ENCODE data around the gene HOMER2.
"Not testable (repeated sequence)": the region's sequence is repeated elsewhere in the genome, so short reads cannot be mapped to it uniquely, and the experiment has no call there.

HOMER2 gene

GRCh38 chr15:82964890-82965289 lies 12.4 kb upstream of the HOMER2 start:
- no peak for DNase-seq (ENCODE audit: low read depth)

DNA sequence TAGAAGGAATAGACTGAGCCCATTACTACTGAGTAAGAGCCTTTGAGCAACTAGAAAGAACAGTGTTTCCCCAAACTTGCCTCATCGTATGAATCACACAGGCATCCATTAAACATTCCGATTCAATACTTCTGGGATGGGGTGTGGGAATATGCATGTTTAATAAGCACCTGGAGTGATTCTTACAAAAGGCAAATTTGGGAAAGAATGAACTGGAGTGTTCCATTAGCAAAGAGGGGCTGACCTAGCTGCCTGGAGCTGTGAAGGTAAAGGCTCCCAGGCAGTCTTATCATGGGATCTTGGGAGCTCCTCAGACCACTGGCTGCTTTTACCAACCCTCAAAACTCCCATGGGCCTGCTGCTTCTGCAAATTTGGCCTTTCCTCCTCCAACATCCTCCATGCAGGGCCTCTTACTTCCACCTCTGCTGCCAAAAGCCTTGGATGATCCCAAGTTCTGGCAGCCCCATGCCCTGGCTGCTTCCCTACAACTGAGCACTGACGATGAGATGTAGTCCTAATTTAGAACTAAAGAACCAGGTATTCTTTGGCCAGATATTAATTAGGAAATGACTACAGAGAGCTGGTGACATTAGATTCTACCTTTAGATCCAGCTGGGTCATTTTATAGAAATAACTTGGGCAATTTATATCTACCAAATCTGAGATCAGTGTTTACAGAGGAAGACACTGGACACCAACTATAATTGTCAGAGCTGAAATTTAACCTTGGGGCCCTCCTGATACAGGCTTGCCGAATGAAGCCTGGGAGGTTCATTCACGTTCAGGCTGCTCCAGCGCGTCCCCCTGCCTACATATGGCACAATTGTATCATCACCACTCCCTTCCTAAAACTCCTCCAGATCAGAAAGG lies 11.2 kb upstream of the HOMER2 start:
- DNase-seq (ENCODE audit: low read depth), result no peak

DNA sequence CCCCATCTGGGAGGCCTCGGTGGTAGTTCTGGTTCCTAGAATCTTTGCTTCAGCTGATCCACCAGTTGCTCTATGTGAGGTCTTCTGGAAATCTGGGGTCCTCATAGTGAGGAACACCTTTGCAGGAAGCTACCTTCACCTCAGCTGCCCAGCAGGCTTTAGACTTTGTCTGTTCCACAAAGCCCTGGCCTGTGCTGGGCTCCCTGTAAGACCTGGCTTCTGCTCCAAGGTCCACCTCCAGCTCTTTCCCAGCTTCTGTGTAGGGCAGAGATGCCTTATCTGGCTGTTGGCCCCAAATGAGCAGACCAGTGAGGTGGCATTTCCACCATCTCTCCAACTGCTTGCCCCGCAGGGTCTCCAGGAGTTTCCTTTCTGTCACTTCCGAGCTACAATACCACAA lies 8.2 kb upstream of the HOMER2 start:
- DNase-seq (ENCODE audit: low read depth), result no peak

GRCh38 chr15:82959423-82959822 lies 6.9 kb upstream of the HOMER2 start:
- DNase-seq (ENCODE audit: low read depth), result no peak

GRCh38 chr15:82958638-82959037 lies 6.1 kb upstream of the HOMER2 start:
- DNase-seq (ENCODE audit: low read depth), result no peak

DNA sequence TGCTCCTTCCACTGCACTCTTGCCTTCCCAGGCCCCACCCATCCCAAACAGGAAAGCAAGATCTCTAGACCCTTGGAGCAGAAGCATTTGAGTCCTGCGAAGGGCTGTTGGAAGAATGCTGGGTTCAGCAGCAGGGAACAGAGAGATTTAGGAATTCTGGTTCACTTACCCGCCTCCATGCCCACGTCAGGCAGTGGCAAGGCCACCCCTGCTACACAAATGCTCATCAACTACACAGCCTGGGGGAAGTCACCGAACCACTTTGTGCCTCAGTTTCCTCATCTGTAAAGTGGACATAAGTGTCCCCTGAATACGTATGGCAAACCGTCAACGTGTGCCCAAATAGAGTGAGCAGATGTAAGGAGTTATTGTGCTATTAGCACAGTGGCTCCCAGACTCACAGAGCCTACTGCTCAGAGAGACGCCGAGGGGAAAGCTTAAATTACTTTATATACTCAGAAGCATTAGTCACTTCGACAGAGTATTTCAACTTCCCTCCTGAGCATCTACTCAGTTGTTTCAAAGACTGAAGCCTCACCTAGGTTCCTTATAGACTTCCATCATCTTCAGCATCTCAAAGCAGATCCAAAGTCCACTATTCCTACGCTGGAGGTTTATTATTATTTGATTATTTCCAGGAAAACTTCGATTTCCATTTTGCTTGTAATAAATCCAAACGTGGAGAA lies 905 bp downstream of the HOMER2 start:
- DNase-seq (ENCODE audit: low read depth), result no peak

- no peak for DNase-seq (ENCODE audit: low read depth)
These were observed 1.7 kb downstream of the HOMER2 start for GRCh38 chr15:82950746-82951370.

DNA sequence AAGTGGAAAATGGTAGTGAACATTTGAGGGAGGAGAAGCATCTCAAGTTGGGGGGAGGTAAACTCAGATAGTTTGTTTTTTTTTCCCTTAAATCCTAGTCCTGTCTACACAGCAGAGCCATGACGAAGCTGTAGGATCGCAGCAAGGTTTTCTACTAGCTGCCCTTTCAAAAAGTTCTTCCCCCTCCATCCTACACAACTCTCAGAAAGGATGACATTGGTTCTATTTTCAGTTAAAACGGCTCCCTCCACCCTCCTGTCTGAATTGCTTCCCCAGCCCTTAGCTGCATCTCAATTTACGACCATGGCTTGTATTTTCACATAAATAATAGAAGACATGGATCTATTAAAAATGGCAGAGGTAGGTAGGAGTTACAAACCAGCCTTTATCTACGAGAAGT lies 2.2 kb downstream of the HOMER2 start:
- no peak for DNase-seq (ENCODE audit: low read depth)

- DNase-seq (ENCODE audit: low read depth), result no peak
These were observed 6.3 kb downstream of the HOMER2 start for GRCh38 chr15:82946155-82946701.

GRCh38 chr15:82945326-82945725 lies 7.2 kb downstream of the HOMER2 start:
- no peak for DNase-seq (ENCODE audit: low read depth)

DNA sequence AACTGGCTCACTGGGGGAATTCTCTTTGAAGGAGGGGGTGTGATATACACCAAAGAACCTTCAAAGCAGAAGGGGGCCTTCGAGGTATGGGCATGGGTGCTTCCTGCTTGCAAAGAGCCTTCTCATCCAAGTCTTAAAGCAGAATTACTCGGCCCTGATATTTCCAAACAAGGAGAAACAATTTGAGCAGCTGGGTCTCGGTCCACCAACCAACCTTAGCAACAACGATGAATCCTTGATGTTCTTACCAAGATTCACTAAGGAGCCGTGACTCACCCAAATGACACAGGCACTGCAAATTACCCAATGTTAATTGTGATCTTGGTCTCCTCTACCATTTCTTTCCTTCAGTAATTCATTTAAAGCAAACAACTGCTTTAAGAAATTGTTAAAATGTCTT lies 7.7 kb downstream of the HOMER2 start:
- no peak for DNase-seq (ENCODE audit: low read depth)

DNA sequence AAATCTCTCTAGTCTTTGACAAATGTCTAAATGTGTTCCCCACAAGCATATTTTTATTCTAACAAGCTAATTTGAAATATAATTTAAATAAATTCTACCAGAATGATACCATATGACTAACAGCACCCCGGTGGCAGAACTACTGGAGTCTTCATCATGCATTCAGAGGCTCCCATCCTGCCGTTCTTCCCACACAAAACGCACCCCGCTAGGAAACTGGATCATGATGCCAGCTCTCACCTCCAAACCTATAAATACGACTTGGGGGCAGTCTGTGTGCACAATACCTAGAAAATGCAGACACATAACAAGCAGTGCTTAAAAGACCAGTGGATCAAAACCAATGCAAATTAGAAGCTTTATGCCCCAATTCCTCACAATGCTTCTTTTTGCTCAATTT lies 8.5 kb downstream of the HOMER2 start:
- no peak for DNase-seq (ENCODE audit: low read depth)

- DNase-seq (ENCODE audit: low read depth), result no peak
These were observed 9.3 kb downstream of the HOMER2 start for GRCh38 chr15:82943176-82943575.

DNA sequence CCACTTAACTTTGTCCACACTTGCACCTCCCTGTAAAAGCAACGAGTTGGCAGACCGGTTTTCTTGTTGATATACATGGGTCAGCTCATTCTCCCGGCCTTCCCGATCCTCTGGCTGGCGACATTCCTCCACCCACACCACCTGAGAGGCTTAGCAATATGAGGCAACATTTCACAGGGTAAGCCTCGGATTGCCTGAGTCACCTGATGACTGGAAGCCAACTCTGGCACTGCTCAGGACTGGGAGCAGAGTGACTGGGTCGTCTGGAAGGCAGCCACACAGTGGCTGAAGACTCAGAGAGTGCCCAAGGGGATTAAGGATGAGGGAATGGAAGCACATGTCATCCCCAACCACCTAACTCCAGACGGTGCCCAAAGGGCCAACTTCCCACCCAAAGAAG lies 9.8 kb downstream of the HOMER2 start:
- no peak for DNase-seq (ENCODE audit: low read depth)

DNA sequence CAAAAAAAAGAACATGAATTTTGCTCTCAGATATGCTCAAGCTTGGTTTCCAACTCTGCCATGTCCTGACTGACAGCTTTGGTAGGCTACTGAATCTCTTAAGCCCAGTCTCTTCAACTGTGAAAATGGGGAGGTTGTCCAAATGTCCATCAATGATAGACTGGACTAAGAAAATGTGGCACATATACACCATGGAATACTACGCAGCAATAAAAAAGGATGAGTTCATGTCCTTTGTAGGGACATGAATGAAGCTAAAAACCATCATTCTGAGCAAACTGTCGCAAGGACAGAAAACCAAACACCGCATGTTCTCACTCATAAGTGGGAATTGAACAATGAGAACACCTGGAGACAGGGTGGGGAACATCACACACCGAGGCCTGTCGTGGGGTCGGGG lies 12.8 kb downstream of the HOMER2 start:
- not testable (repeated sequence) for DNase-seq (ENCODE audit: low read depth)

DNA sequence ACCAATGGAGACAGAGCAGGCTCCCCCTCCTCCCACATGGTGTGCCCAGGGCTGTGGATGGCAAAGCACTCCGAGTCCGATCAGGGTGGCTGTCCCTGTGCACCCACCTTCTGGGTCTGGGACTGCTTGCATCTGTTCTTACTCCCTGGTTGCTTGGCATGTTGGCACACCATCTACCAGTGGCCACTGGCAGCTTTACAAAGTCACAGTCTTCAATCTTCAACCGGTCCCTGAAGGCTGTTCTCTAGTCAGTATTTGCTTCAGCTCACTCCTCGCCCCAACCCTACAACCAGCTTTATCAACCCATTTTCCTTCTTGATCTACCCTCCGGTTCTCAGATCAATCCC lies 14.8 kb downstream of the HOMER2 start:
- no peak for DNase-seq (ENCODE audit: low read depth)

- peak; percentile 6 for DNase-seq (ENCODE audit: low read depth)
These were observed 15.4 kb downstream of the HOMER2 start for GRCh38 chr15:82936966-82937711.

- no peak for DNase-seq (ENCODE audit: low read depth)
These were observed 17.1 kb downstream of the HOMER2 start for GRCh38 chr15:82935382-82935781.

DNA sequence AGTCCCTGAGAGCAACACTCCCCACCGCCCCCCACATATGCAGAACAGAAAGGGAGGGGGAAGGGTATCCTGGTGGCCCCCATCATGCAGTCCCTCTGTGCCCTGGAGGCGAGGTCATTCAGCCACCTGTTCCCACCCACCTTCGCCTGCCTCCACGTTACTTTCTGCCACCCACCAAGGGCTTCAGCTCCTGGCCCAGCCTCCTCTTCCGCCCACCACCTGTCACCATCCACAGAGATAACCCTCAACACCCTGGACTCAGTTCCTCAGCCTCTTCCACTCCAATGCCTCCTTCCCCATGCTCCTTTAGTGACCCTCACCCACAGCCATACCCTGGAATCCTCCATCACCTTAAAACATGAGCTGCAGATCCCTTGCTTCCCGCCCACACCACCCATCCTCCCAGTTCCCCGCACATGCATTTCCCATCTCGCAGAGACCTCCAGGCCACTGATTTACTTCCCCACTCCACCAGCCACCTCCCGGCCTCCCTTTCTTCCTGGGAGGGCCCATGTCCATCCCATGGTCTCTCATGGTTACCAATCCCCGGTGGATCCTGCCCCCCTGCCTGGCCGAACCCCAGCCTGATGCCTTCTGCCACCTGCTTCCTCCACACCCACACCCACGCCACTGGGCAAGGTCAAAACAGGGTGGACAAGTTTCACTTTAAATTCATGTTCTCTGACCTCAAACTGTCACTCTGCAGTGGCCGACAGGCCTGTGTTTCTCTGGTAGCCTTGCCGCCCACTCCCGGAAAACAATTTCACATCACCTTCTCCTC lies 18.2 kb downstream of the HOMER2 start:
- DNase-seq (ENCODE audit: low read depth), result no peak

GRCh38 chr15:82933576-82933975 lies 18.9 kb downstream of the HOMER2 start:
- no peak for DNase-seq (ENCODE audit: low read depth)

DNA sequence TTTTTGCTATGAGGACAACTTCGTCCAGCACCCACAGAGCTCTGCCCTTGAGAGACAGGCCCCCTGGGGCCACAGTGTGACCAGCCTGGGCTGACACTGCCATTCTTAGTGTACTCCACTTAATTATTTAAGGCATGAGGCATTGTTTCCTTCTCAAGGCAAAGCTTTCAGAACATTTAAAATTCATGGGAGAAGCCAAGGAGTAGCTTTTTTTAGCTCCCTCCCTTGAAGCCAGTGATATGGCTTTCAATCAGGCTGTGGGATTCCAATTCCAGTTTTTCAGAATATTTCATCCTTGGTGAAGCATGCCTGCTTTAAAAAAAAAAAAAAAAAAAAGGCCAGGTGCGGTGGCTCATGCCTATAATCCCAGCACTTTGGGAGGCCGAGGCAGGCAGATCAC lies 21.3 kb downstream of the HOMER2 start:
- no peak for DNase-seq (ENCODE audit: low read depth)

All from fibroblast of gingiva (primary cell).